Measurements from ENCODE around the gene CRLF3. TPM values are rescaled to one million over a fixed set of nuclear protein-coding genes. Genes with fewer than 3 reads are reported as not detected.
A peak's percentile ranks its signal among the peaks of the same experiment; 100 is the strongest.
"Not testable (repeated sequence)": the region's sequence is repeated elsewhere in the genome, so short reads cannot be mapped to it uniquely, and the experiment has no call there.

Gene CRLF3
- total and polyA plus RNA-seq, 12 donors, result 3.2 to 9.5 (median 5.2) TPM

DNA sequence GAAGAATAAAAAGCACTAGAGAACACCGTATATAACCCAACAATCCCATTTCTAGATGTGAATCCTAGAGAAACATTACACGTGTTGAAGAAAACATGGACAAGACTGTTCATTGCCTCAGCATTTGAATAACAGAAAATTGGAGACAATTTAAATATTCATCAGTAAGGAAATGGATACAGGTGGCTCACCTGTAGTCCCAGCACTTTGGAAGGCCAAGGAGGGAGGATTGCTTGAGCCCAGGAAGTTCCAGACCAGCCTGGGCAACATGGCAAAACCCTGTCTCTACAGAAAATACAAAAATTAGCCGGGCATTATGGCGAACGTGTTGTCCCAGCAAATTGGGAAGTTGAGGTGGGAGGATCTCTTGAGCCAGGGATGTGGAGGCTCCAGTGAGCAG is 4.5 kb upstream of the CRLF3 start:
- TF ChIP-seq, protein P1, sequence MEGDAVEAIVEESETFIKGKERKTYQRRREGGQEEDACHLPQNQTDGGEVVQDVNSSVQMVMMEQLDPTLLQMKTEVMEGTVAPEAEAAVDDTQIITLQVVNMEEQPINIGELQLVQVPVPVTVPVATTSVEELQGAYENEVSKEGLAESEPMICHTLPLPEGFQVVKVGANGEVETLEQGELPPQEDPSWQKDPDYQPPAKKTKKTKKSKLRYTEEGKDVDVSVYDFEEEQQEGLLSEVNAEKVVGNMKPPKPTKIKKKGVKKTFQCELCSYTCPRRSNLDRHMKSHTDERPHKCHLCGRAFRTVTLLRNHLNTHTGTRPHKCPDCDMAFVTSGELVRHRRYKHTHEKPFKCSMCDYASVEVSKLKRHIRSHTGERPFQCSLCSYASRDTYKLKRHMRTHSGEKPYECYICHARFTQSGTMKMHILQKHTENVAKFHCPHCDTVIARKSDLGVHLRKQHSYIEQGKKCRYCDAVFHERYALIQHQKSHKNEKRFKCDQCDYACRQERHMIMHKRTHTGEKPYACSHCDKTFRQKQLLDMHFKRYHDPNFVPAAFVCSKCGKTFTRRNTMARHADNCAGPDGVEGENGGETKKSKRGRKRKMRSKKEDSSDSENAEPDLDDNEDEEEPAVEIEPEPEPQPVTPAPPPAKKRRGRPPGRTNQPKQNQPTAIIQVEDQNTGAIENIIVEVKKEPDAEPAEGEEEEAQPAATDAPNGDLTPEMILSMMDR (IDR thresholded peaks at IDR 0.05), result no peak
- Histone ChIP-seq H3K27me3 (no peaks in the 10 kb centered on the region), H3K9me3 (no peaks in the 10 kb centered on the region), H3K36me3 (no peaks in the 10 kb centered on the region), H3K4me1 (peaks cover 5 to 37% (median 22%) of the 10 kb centered on the region in 9 donors), H3K4me3 (no peak overlapping the region), H3K27ac (no peak overlapping the region)
- DNase-seq, result no peak
- WGBS, 2 donors, result 79 to 82% methylated on average over 5 of the region's 5 CpGs
- intact Hi-C loops (cut with DNase I), result no loop called here
- no peak for ATAC-seq

GRCh38 chr17:30827082-30827481 is 2.6 kb upstream of the CRLF3 start:
- intact Hi-C loops (cut with DNase I), result no loop called here
- Histone ChIP-seq H3K27me3 (no peaks in the 10 kb centered on the region), H3K4me3 (no peak overlapping the region), H3K27ac (no peak overlapping the region), H3K4me1 (peaks cover under 1 to 42% (median 28%) of the 10 kb centered on the region in 9 donors), H3K9me3 (no peaks in the 10 kb centered on the region), H3K36me3 (no peaks in the 10 kb centered on the region)
- DNase-seq (no peak), ATAC-seq (no peak)
- WGBS, 2 donors, result 87 to 88% methylated on average over 6 of the region's 6 CpGs
- TF ChIP-seq, protein P1 (IDR thresholded peaks at IDR 0.05), result no peak

DNA sequence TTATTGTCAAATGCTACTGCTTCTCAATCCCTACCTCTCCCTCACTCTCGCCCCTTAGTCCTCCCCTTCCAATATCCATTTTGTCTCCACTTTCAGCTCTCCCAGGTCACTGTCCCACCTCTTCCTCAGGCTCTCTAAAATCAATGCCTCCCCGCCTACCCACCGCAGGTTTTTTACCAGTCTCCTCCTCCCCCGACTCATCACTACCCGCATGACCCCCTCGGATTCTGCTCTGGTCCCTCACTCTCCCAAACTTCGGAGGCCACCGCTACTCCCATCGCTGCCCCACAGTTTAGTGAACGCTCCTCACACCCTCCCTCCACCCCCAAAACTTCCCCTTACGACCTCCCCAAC is 513 bp downstream of the CRLF3 start:
- peak overlapping the region; percentile 42 to 98 (median 94) for H3K4me3 ChIP-seq
- intact Hi-C loops (cut with DNase I), result loop anchor here in 1 of 10 donors (5.0 kb wide), 1 partner anchor 347 kb away; the partner anchor contains the start of gene GOSR1
- no peaks in the 10 kb centered on the region for H3K27me3 ChIP-seq
- DNase-seq (peak in 1 of 2 donors; percentile 21), ATAC-seq (peak; percentile 3 to 53 (median 33))
- 1 to 2% methylated on average over 11 of the region's 11 CpGs for WGBS, 2 donors
- TF ChIP-seq, protein P1 (IDR thresholded peaks at IDR 0.05), result no peak
- peak overlapping the region in 9 of 10 donors; percentile 62 to 97 (median 82) for H3K27ac ChIP-seq
- peaks cover 0 to 67% (median 28%) of the 10 kb centered on the region in 9 donors for H3K4me1 ChIP-seq
- H3K9me3 ChIP-seq, result no peaks in the 10 kb centered on the region
- peaks cover 0 to 5% (median 0%) of the 10 kb centered on the region in 9 donors for H3K36me3 ChIP-seq

DNA sequence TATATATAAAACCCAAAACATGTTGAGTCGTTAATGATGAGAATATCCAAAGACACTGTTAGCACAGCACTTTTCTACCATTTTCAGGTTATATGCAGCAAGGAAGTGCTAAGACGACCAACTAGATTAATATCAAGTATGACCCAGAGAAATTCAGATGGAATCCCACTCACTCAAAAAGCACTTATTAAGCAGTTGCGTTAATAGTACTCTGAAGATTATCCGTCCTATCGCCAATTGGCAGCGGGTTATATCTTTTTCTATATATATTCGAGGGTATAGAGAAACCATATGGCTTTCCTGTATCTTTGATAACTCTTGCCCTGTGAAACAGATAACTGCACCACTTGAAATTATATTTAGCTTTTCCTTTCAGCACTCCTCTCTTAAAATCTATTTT is 1.1 kb downstream of the CRLF3 start:
- 18 to 21% methylated on average over 7 of the region's 7 CpGs for WGBS, 2 donors
- TF ChIP-seq, protein P1 (IDR thresholded peaks at IDR 0.05), result no peak
- Histone ChIP-seq H3K36me3 (peaks cover 0 to 6% (median 0%) of the 10 kb centered on the region in 9 donors), H3K4me1 (peaks cover 0 to 72% (median 28%) of the 10 kb centered on the region in 9 donors), H3K27me3 (no peaks in the 10 kb centered on the region), H3K4me3 (peak overlapping the region; percentile 42 to 98 (median 94)), H3K27ac (peak overlapping the region in 6 of 10 donors; percentile 74 to 97 (median 87)), H3K9me3 (no peaks in the 10 kb centered on the region)
- intact Hi-C loops (cut with DNase I), result loop anchor here in 1 of 10 donors (5.0 kb wide), 1 partner anchor 346 kb away; the partner anchor contains the start of gene GOSR1
- no peak for ATAC-seq
- no peak for DNase-seq

GRCh38 chr17:30822919-30823318 is 1.6 kb downstream of the CRLF3 start:
- intact Hi-C loops (cut with DNase I), result loop anchor here in 1 of 10 donors (5.0 kb wide), 1 partner anchor 346 kb away; the partner anchor contains the start of gene GOSR1
- DNase-seq, H3K27me3 ChIP-seq, ATAC-seq, H3K9me3 ChIP-seq, H3K36me3 ChIP-seq: not testable (repeated sequence)
- peak overlapping the region in 3 of 10 donors; percentile 11 to 97 (median 86) for H3K27ac ChIP-seq
- 81 to 85% methylated on average over 14 of the region's 14 CpGs for WGBS, 2 donors
- H3K4me3 ChIP-seq, result peak overlapping the region in 7 of 10 donors; percentile 78 to 98 (median 94)
- peaks cover 0 to 77% (median 28%) of the 10 kb centered on the region in 9 donors for H3K4me1 ChIP-seq

Measured in heart right ventricle (tissue), 16 donors.